Vagina (tissue), 2 donors: ENCODE results near the gene TMSB10.

Experiments
- CTCF ChIP-seq, 3 experiments: fragments of 450-650 bp in 2 of 3; fragments of 200-600 bp in 1 of 3; sonication (generic) in 1 of 3; IDR thresholded peaks; one replicate each; pipeline ENCODE4 v1.5.1; 2017 to 2019; ENCODE audit warnings: antibody characterized with exemption in 3 of 3, mild to moderate bottlenecking in 2 of 3, moderate library complexity in 2 of 3
- POLR2A ChIP-seq, 2 donors: fragments of 450-650 bp; IDR thresholded peaks; one replicate each; pipeline ENCODE4 v1.6.1; 2017; ENCODE audit warnings: antibody characterized with exemption in 2 of 2, mild to moderate bottlenecking in 2 of 2, moderate library complexity in 2 of 2
- POLR2AphosphoS5 ChIP-seq, 2 donors: sonication (generic); formaldehyde crosslinking; IDR thresholded peaks; one replicate each; pipeline ENCODE4 v1.9.0; 2017; ENCODE audit warnings: antibody characterized with exemption in 2 of 2, mild to moderate bottlenecking in 2 of 2, low read depth in 1 of 2; ENCODE audit not compliant: insufficient read depth in 1 of 2

GRCh38 chr2:84875213-84875560 lies 30.3 kb upstream of the TMSB10 start:
- no peak for TF ChIP-seq CTCF (IDR thresholded peaks at IDR 0.05)
- TF ChIP-seq POLR2AphosphoS5 (IDR thresholded peaks at IDR 0.05; ENCODE audit: insufficient read depth in 1 of 2, low read depth in 1 of 2): no peak
- no peak for TF ChIP-seq POLR2A (IDR thresholded peaks at IDR 0.05)
